T-cell (primary cell): ENCODE measurements around the gene TTC7B. TPM values are rescaled to one million over a fixed set of nuclear protein-coding genes. Genes with fewer than 3 reads are reported as not detected.
A peak's percentile ranks its signal among the peaks of the same experiment; 100 is the strongest.
"Not testable (repeated sequence)": the region's sequence is repeated elsewhere in the genome, so short reads cannot be mapped to it uniquely, and the experiment has no call there.

Experiments
- ATAC-seq, 4 experiments: fragments of 200-7000 bp in 3 of 4; fragments of 150-1000 bp in 1 of 4; cut with Tn5 transposase; replicated peaks in 1 of 4; 1 replicate in 3 of 4; 2 replicates in 1 of 4; pipeline ENCODE4 v1.10.0; 2021; ENCODE audit warnings: moderate library complexity in 3 of 4, mild to moderate bottlenecking in 2 of 4, moderate number of reproducible peaks in 1 of 4
- CTCF ChIA-PET, 2 donors: fragments of 300-600 bp; sonication (Branson Sonifier 250); formaldehyde crosslinking; loops; one replicate each; lab custom pipeline; 2022; ENCODE audit warnings: antibody characterized with exemption in 2 of 2; lab: Charles Lee
- POLR2A ChIA-PET, 2 donors: fragments of 300-600 bp; sonication (Branson Sonifier 250); formaldehyde crosslinking; loops; one replicate each; lab custom pipeline; 2022; ENCODE audit warnings: antibody characterized with exemption in 2 of 2; lab: Charles Lee
- DNase-seq, 35 experiments: peaks; one replicate each; pipeline versions ENCODE4 v3.0.0 to v3.0.0-alpha.2; 2013 to 2023
- H3K27ac ChIP-seq: one replicate; pipeline ENCODE4 v1.5.1; 2013; ENCODE audit warnings: low read length
- H3K27me3 ChIP-seq, 2 experiments: replicated peaks in 1 of 2; 1 replicate in 1 of 2; 2 replicates in 1 of 2; pipeline versions ENCODE4 v1.6.1 to v1.7.0; 2013; ENCODE audit warnings: low read length in 1 of 2, mixed read lengths in 1 of 2; ENCODE audit not compliant: control insufficient read depth in 2 of 2, insufficient read depth in 2 of 2; ENCODE audit errors: extremely low read depth in 1 of 2
- H3K36me3 ChIP-seq, 2 donors: 1 replicate in 1 of 2; 2 replicates in 1 of 2; pipeline versions ENCODE4 v1.6.1 to v1.7.0; 2013; ENCODE audit warnings: low read length in 1 of 2; ENCODE audit not compliant: control insufficient read depth in 2 of 2, insufficient read depth in 1 of 2; ENCODE audit errors: extremely low read depth in 1 of 2
- H3K4me1 ChIP-seq, 2 experiments: 1 replicate in 1 of 2; 2 replicates in 1 of 2; pipeline versions ENCODE4 v1.6.1 to v1.7.0; 2013; ENCODE audit warnings: low read length in 2 of 2, mixed read lengths in 1 of 2; ENCODE audit not compliant: insufficient read depth in 2 of 2, control insufficient read depth in 1 of 2; ENCODE audit errors: extremely low read depth in 1 of 2
- H3K4me3 ChIP-seq, 2 donors: 1 replicate in 1 of 2; 2 replicates in 1 of 2; pipeline versions ENCODE4 v1.5.1 to v1.7.0; 2013; ENCODE audit warnings: mild to moderate bottlenecking in 2 of 2, low read length in 1 of 2, moderate library complexity in 1 of 2; ENCODE audit not compliant: control insufficient read depth in 1 of 2; ENCODE audit errors: extremely low read depth in 1 of 2
- H3K9me3 ChIP-seq: 2 replicates; pipeline ENCODE4 v1.7.0; 2013
- H3K27ac Mint-ChIP-seq, 2 donors: one replicate each; pipeline ENCODE4 v1.8.0; 2020 to 2021; ENCODE audit warnings: mild to moderate bottlenecking in 2 of 2, mixed read lengths in 2 of 2
- H3K27me3 Mint-ChIP-seq, 2 donors: one replicate each; pipeline ENCODE4 v1.8.0; 2021 to 2022; ENCODE audit warnings: mixed read lengths in 2 of 2
- H3K36me3 Mint-ChIP-seq: one replicate; pipeline ENCODE4 v1.8.0; 2021; ENCODE audit warnings: mixed read lengths
- H3K4me1 Mint-ChIP-seq, 3 donors: one replicate each; pipeline ENCODE4 v1.8.0; 2020 to 2022; ENCODE audit warnings: mixed read lengths in 3 of 3, mild to moderate bottlenecking in 1 of 3
- H3K4me3 Mint-ChIP-seq, 3 donors: one replicate each; pipeline ENCODE4 v1.8.0; 2020 to 2022; ENCODE audit warnings: mild to moderate bottlenecking in 3 of 3, mixed read lengths in 3 of 3, moderate library complexity in 3 of 3
- H3K9me3 Mint-ChIP-seq, 3 donors: one replicate each; pipeline ENCODE4 v1.8.0; 2020 to 2022; ENCODE audit warnings: mixed read lengths in 3 of 3
- WGBS: methylation state at CpG from one replicate; pipeline ENCODE4 v1.1.5; 2013; ENCODE audit warnings: missing lambda C conversion rate; ENCODE audit not compliant: insufficient coverage; 5-methylcytosine and 5-hydroxymethylcytosine counted together
- total RNA-seq, 35 experiments: library from RNA in 6 of 35; stranded (reverse) in 6 of 35; fragments of 120-200 nt in 1 of 35; gene quantifications; one replicate each; pipeline versions ENCODE4 v1.2.1 to v1.2.4 and lab custom pipeline; 2013 to 2026

TTC7B gene
- total RNA-seq, 5 donors from 2014 or later (not counting 1 experiment from before 2014, with no cell fraction given), result 1.5 to 2.6 (median 1.7) TPM

GRCh38 chr14:90844321-90844720 lies 28.1 kb upstream of the TTC7B start:
- no peaks in the 10 kb centered on the region for H3K9me3 ChIP-seq
- DNase-seq (no peak), ATAC-seq (no peak)
- Mint-ChIP-seq H3K4me1 (peaks cover 4 to 5% (median 5%) of the 10 kb centered on the region in 3 donors), H3K27me3 (no peaks in the 10 kb centered on the region), H3K9me3 (no peaks in the 10 kb centered on the region), H3K4me3 (no peak overlapping the region), H3K27ac (no peak overlapping the region), H3K36me3 (peaks cover 18% of the 10 kb centered on the region)
- POLR2A ChIA-PET, result no interaction called here
- CTCF ChIA-PET, result no interaction called here
- H3K27ac ChIP-seq, result no peak overlapping the region
- WGBS, result 85% methylated on average over 2 of the region's 3 CpGs
- peaks cover 0 to 2% of the 10 kb centered on the region in 2 experiments for H3K27me3 ChIP-seq
- H3K4me3 ChIP-seq, result no peak overlapping the region
- no peaks in the 10 kb centered on the region for H3K36me3 ChIP-seq
- no peaks in the 10 kb centered on the region for H3K4me1 ChIP-seq

- Mint-ChIP-seq H3K27ac (no peak overlapping the region), H3K27me3 (no peaks in the 10 kb centered on the region), H3K36me3 (peaks cover 15% of the 10 kb centered on the region), H3K4me3 (no peak overlapping the region), H3K4me1 (peaks cover 4 to 5% (median 5%) of the 10 kb centered on the region in 3 donors), H3K9me3 (no peaks in the 10 kb centered on the region)
- H3K4me3 ChIP-seq, result no peak overlapping the region
- ATAC-seq, result peak in 2 of 4 experiments; percentile 47 to 66
- POLR2A ChIA-PET, result no interaction called here
- no peaks in the 10 kb centered on the region for H3K4me1 ChIP-seq
- no peaks in the 10 kb centered on the region for H3K36me3 ChIP-seq
- CTCF ChIA-PET, result interaction anchor here in 1 of 2 donors (0.6 kb wide), 1 partner anchor 335 kb away, joined by 3 read pairs; no protein-coding TSS in a partner anchor
- peak in 2 of 35 experiments; percentile 18 to 28 for DNase-seq
- H3K27ac ChIP-seq, result no peak overlapping the region
- peaks cover 0 to 2% of the 10 kb centered on the region in 2 experiments for H3K27me3 ChIP-seq
- 65% methylated on average over 4 of the region's 6 CpGs for WGBS
- no peaks in the 10 kb centered on the region for H3K9me3 ChIP-seq
Measured at GRCh38 chr14:90842726-90843125, 26.5 kb upstream of the TTC7B start.

GRCh38 chr14:90840667-90841066 lies 24.4 kb upstream of the TTC7B start:
- H3K36me3 ChIP-seq, DNase-seq, H3K27ac Mint-ChIP-seq, H3K9me3 ChIP-seq, H3K36me3 Mint-ChIP-seq, H3K9me3 Mint-ChIP-seq, H3K27me3 Mint-ChIP-seq, H3K4me3 ChIP-seq, ATAC-seq, CTCF ChIA-PET, H3K4me3 Mint-ChIP-seq, H3K27ac ChIP-seq, POLR2A ChIA-PET: not testable (repeated sequence)
- Histone ChIP-seq H3K4me1 (peaks cover 5 to 11% of the 10 kb centered on the region in 2 experiments), H3K27me3 (peaks cover 0 to 10% of the 10 kb centered on the region in 2 experiments)
- peaks cover 11 to 16% (median 16%) of the 10 kb centered on the region in 3 donors for H3K4me1 Mint-ChIP-seq
- WGBS, result 80% methylated on average over 1 of the region's 4 CpGs

GRCh38 chr14:90839889-90840266 lies 23.6 kb upstream of the TTC7B start:
- no peak for ATAC-seq
- peaks cover 5 to 11% of the 10 kb centered on the region in 2 experiments for H3K4me1 ChIP-seq
- no peaks in the 10 kb centered on the region for H3K36me3 ChIP-seq
- no peak overlapping the region for H3K4me3 ChIP-seq
- no peaks in the 10 kb centered on the region for H3K9me3 Mint-ChIP-seq
- H3K27me3 ChIP-seq, result peaks cover 0 to 8% of the 10 kb centered on the region in 2 experiments
- H3K27ac Mint-ChIP-seq, result no peak overlapping the region
- CTCF ChIA-PET, result no interaction called here
- H3K27me3 Mint-ChIP-seq, result peaks cover 0 to 3% of the 10 kb centered on the region in 2 donors
- POLR2A ChIA-PET, result no interaction called here
- H3K4me3 Mint-ChIP-seq, result no peak overlapping the region
- H3K9me3 ChIP-seq, result no peaks in the 10 kb centered on the region
- 100% methylated on average over 1 of the region's 3 CpGs for WGBS
- no peak overlapping the region for H3K27ac ChIP-seq
- H3K4me1 Mint-ChIP-seq, result peaks cover 15 to 21% (median 17%) of the 10 kb centered on the region in 3 donors
- no peaks in the 10 kb centered on the region for H3K36me3 Mint-ChIP-seq
- no peak for DNase-seq

- no peak overlapping the region for H3K4me3 ChIP-seq
- Mint-ChIP-seq H3K27me3 (peaks cover 0 to 3% of the 10 kb centered on the region in 2 donors), H3K4me3 (no peak overlapping the region), H3K36me3 (no peaks in the 10 kb centered on the region), H3K9me3 (no peaks in the 10 kb centered on the region), H3K4me1 (peaks cover 15 to 21% (median 17%) of the 10 kb centered on the region in 3 donors), H3K27ac (no peak overlapping the region)
- ATAC-seq (no peak), DNase-seq (peak in 1 of 35 experiments; percentile 7)
- ChIA-PET CTCF (no interaction called here), POLR2A (no interaction called here)
- peaks cover 5 to 11% of the 10 kb centered on the region in 2 experiments for H3K4me1 ChIP-seq
- WGBS, result 86% methylated on average over 6 of the region's 10 CpGs
- no peaks in the 10 kb centered on the region for H3K9me3 ChIP-seq
- no peaks in the 10 kb centered on the region for H3K36me3 ChIP-seq
- peaks cover 0 to 8% of the 10 kb centered on the region in 2 experiments for H3K27me3 ChIP-seq
- H3K27ac ChIP-seq, result no peak overlapping the region
Measured at GRCh38 chr14:90839024-90839888, 23.0 kb upstream of the TTC7B start.

GRCh38 chr14:90838531-90838930 lies 22.3 kb upstream of the TTC7B start:
- H3K9me3 Mint-ChIP-seq, H3K9me3 ChIP-seq, POLR2A ChIA-PET, H3K4me3 ChIP-seq, H3K27me3 ChIP-seq, H3K27ac ChIP-seq, CTCF ChIA-PET, H3K36me3 ChIP-seq, H3K4me3 Mint-ChIP-seq, H3K36me3 Mint-ChIP-seq, H3K27ac Mint-ChIP-seq, ATAC-seq, H3K27me3 Mint-ChIP-seq: not testable (repeated sequence)
- DNase-seq, result peak in 1 of 35 experiments; percentile 10
- H3K4me1 Mint-ChIP-seq, result peaks cover 15 to 21% (median 17%) of the 10 kb centered on the region in 3 donors
- H3K4me1 ChIP-seq, result peaks cover 5 to 11% of the 10 kb centered on the region in 2 experiments
- 86% methylated on average over 5 of the region's 8 CpGs for WGBS
